ENCODE data around the gene DAPK2. TPM values are rescaled to one million over a fixed set of nuclear protein-coding genes. Genes with fewer than 3 reads are reported as not detected.

Gene DAPK2
- total RNA-seq, 4 donors from 2014 or later = 45.1 to 244 (median 107) TPM

DNA sequence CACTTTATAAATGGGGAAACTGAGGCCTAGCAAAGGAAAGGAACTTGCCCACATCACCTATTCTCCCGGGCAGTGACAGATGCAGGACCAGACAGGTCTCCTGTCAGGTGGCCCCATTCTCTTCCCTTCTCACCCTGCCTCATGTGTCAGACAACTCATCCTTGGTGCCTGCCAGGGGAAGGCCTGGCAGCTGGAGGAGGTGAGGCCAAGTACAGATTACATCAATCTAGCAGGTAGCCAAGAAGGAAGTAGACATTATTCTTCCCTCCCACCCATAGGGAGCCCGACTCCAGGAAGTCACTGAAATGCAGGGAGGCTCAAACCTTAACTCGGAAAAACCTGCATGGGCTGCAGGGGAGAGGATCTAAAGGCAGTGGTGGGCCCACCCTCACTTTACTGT lies 39.6 kb downstream of the DAPK2 start:
- peak; percentile 58 for DNase-seq
- peak overlapping the region; percentile 75 to 83 (median 79) for H3K27ac ChIP-seq
- WGBS, 2 donors (ENCODE audit: low coverage in 1 of 2) = 49% methylated on average over 3 of the region's 3 CpGs; no CpG with 5 or more reads in 1 of the 2 donors

DNA sequence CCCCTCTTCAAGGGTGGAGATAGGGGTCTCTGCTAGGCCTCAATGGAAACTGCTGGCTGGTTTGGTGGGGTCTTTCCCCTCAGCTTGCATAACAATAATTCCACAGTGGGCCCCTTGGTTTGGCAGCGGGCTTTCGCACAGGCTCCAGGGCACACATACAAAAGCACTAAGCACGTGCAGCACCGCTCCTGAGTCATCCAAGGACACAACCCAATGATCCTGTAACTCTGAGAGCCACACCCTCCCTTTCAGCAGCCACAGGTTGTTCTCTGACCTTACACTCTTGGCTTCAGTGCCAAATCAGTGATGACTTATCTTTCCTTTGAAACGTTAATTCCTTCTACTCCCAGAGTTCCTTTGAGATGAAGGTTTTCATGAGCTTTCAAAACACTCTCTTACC lies 41.7 kb downstream of the DAPK2 start:
- TF ChIP-seq POLR2A (IDR thresholded peaks at IDR 0.05) (no peak), POLR2AphosphoS5 (IDR thresholded peaks at IDR 0.05) (peak in 2 of 3 donors; percentile 61 to 77), EP300 (IDR thresholded peaks at IDR 0.05; ENCODE audit: low read depth) (no peak)
- TF ChIP-seq, protein P1, sequence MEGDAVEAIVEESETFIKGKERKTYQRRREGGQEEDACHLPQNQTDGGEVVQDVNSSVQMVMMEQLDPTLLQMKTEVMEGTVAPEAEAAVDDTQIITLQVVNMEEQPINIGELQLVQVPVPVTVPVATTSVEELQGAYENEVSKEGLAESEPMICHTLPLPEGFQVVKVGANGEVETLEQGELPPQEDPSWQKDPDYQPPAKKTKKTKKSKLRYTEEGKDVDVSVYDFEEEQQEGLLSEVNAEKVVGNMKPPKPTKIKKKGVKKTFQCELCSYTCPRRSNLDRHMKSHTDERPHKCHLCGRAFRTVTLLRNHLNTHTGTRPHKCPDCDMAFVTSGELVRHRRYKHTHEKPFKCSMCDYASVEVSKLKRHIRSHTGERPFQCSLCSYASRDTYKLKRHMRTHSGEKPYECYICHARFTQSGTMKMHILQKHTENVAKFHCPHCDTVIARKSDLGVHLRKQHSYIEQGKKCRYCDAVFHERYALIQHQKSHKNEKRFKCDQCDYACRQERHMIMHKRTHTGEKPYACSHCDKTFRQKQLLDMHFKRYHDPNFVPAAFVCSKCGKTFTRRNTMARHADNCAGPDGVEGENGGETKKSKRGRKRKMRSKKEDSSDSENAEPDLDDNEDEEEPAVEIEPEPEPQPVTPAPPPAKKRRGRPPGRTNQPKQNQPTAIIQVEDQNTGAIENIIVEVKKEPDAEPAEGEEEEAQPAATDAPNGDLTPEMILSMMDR (IDR thresholded peaks at IDR 0.05) = no peak
- Histone ChIP-seq H3K4me1 (peaks cover 11 to 70% (median 52%) of the 10 kb centered on the region in 4 donors), H3K9me3 (no peaks in the 10 kb centered on the region), H3K4me3 (no peak overlapping the region), H3K27me3 (no peaks in the 10 kb centered on the region), H3K36me3 (no peaks in the 10 kb centered on the region), H3K27ac (peak overlapping the region; percentile 75 to 83 (median 79))
- WGBS, 2 donors (ENCODE audit: low coverage in 1 of 2) = 0 to 64% methylated on average over 1 to 5 of the region's 5 CpGs
- DNase-seq = peak; percentile 80
- in situ Hi-C loops (cut with MboI; ENCODE audit: low pct_ligation_motif_present in 1 of 4, low pct_unique_long_range_greater_than_20kb in 1 of 4, low sequenced_read_pairs in 3 of 4) = no loop called here
- intact Hi-C loops (cut with DNase I; ENCODE audit: low total_unique reads) = no loop called here

More for the DNA sequence above, 39.6 kb downstream of the DAPK2 start:
- Histone ChIP-seq H3K4me1 (peaks cover 16 to 76% (median 53%) of the 10 kb centered on the region in 4 donors), H3K27me3 (no peaks in the 10 kb centered on the region), H3K9me3 (no peaks in the 10 kb centered on the region), H3K36me3 (no peaks in the 10 kb centered on the region), H3K4me3 (no peak overlapping the region)
- intact Hi-C loops (cut with DNase I; ENCODE audit: low total_unique reads) (no loop called here), in situ Hi-C loops (cut with MboI; ENCODE audit: low pct_ligation_motif_present in 1 of 4, low pct_unique_long_range_greater_than_20kb in 1 of 4, low sequenced_read_pairs in 3 of 4) (no loop called here)
- TF ChIP-seq EP300 (IDR thresholded peaks at IDR 0.05; ENCODE audit: low read depth) = no peak
- TF ChIP-seq POLR2A (IDR thresholded peaks at IDR 0.05) = no peak
- TF ChIP-seq POLR2AphosphoS5 (IDR thresholded peaks at IDR 0.05) = peak in 2 of 3 donors; percentile 39 to 50

DNA sequence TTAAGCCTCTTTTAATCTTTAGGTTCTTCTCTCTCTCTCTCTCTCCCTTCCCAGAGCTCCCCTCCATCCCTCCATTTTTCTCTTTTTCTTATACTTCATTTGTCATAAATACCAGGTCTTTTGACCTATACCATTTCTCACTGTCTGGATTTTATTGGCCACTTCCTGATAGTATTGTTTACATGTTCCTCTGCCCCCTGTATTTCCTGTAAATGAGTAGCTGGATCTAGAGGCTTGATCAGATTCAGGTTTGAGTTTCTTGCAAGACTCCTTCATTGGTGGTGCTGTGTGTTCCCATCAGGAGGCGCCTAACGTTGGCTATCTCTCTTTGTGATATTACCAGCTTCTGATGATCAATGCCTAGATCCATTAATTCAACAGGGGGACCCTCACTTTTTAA lies 42.2 kb downstream of the DAPK2 start:
- no peak for DNase-seq
- WGBS, 2 donors (ENCODE audit: low coverage in 1 of 2) = 75 to 88% methylated on average over 2 of the region's 2 CpGs
- H3K27me3 ChIP-seq = no peaks in the 10 kb centered on the region
- peaks cover 10 to 70% (median 50%) of the 10 kb centered on the region in 4 donors for H3K4me1 ChIP-seq
- TF ChIP-seq POLR2AphosphoS5 (IDR thresholded peaks at IDR 0.05) (no peak), POLR2A (IDR thresholded peaks at IDR 0.05) (no peak), EP300 (IDR thresholded peaks at IDR 0.05; ENCODE audit: low read depth) (no peak)
- TF ChIP-seq, protein P1 (IDR thresholded peaks at IDR 0.05) = no peak
- intact Hi-C loops (cut with DNase I; ENCODE audit: low total_unique reads) (no loop called here), in situ Hi-C loops (cut with MboI; ENCODE audit: low pct_ligation_motif_present in 1 of 4, low pct_unique_long_range_greater_than_20kb in 1 of 4, low sequenced_read_pairs in 3 of 4) (no loop called here)
- no peak overlapping the region for H3K4me3 ChIP-seq
- peak overlapping the region; percentile 75 to 83 (median 79) for H3K27ac ChIP-seq
- H3K36me3 ChIP-seq = no peaks in the 10 kb centered on the region
- no peaks in the 10 kb centered on the region for H3K9me3 ChIP-seq

DNA sequence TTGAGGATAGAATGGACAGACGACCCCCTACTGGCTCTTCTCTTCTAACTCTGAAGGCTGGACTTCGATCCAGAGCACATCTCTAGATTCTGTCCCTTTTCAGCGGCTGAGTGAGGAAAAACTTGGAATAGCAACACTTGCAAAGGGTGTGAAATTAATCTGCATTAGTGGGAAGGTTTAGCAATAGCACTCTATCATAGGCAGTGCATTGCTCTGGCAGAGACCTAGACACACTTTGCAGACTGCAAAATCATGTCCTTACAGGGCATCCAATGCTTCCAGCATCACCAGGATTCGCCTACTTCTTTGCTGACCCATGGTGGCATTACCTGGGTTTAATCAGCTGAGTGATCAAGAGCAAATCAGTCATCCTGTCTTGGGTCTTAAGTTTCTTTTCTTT lies 43.1 kb downstream of the DAPK2 start:
- 83% methylated on average over 4 of the region's 4 CpGs for WGBS, 2 donors (ENCODE audit: low coverage in 1 of 2)
- no peaks in the 10 kb centered on the region for H3K36me3 ChIP-seq
- peaks cover 13 to 70% (median 43%) of the 10 kb centered on the region in 4 donors for H3K4me1 ChIP-seq
- no peaks in the 10 kb centered on the region for H3K27me3 ChIP-seq
- no peak overlapping the region for H3K4me3 ChIP-seq
- H3K9me3 ChIP-seq = no peaks in the 10 kb centered on the region
- intact Hi-C loops (cut with DNase I; ENCODE audit: low total_unique reads) = no loop called here
- in situ Hi-C loops (cut with MboI; ENCODE audit: low pct_ligation_motif_present in 1 of 4, low pct_unique_long_range_greater_than_20kb in 1 of 4, low sequenced_read_pairs in 3 of 4) = no loop called here
- no peak for TF ChIP-seq POLR2A (IDR thresholded peaks at IDR 0.05)
- TF ChIP-seq EP300 (IDR thresholded peaks at IDR 0.05; ENCODE audit: low read depth) = no peak
- no peak for TF ChIP-seq POLR2AphosphoS5 (IDR thresholded peaks at IDR 0.05)
- TF ChIP-seq, protein P1 (IDR thresholded peaks at IDR 0.05) = no peak
- no peak overlapping the region for H3K27ac ChIP-seq
- DNase-seq = no peak

DNA sequence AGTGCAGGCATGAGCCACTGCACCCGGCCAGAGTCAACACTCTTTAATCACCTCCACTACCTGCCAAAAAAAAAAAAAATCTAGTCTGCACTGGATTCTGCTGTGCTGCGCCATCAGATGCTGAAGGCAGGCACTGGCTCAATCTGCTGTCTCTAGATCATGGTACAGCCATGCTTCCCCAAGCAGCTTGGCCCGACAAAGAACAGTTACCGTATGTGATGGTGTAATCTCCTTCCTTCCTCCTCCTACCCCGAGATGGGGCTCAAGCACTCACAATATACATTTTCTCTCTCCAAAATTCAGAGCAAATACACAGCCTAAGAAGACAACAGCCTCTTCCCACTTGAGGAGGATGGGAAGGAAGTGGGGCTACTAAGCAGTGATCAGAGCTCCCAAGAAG lies 45.1 kb downstream of the DAPK2 start:
- Histone ChIP-seq H3K9me3 (no peaks in the 10 kb centered on the region), H3K4me1 (peaks cover 7 to 55% (median 31%) of the 10 kb centered on the region in 4 donors), H3K27ac (no peak overlapping the region), H3K27me3 (no peaks in the 10 kb centered on the region), H3K36me3 (no peaks in the 10 kb centered on the region), H3K4me3 (no peak overlapping the region)
- intact Hi-C loops (cut with DNase I; ENCODE audit: low total_unique reads) = no loop called here
- TF ChIP-seq POLR2A (IDR thresholded peaks at IDR 0.05) (no peak), EP300 (IDR thresholded peaks at IDR 0.05; ENCODE audit: low read depth) (no peak), POLR2AphosphoS5 (IDR thresholded peaks at IDR 0.05) (no peak)
- TF ChIP-seq, protein P1 (IDR thresholded peaks at IDR 0.05) = no peak
- 72 to 76% methylated on average over 5 of the region's 5 CpGs for WGBS, 2 donors (ENCODE audit: low coverage in 1 of 2)
- DNase-seq = no peak
- in situ Hi-C loops (cut with MboI; ENCODE audit: low pct_ligation_motif_present in 1 of 4, low pct_unique_long_range_greater_than_20kb in 1 of 4, low sequenced_read_pairs in 3 of 4) = no loop called here

Data from transverse colon (tissue), 4 donors.